ENCODE results near the gene FCHSD2. TPM values are rescaled to one million over a fixed set of nuclear protein-coding genes. Genes with fewer than 3 reads are reported as not detected.

Gene FCHSD2
- total RNA-seq, 6 experiments from 2014 or later: 10.8 to 25.9 (median 17.8) TPM

GRCh38 chr11:72848846-72849466 is 293.2 kb downstream of the FCHSD2 start:
- TF ChIP-seq CTCF (IDR thresholded peaks at IDR 0.05) (peak; percentile 47 to 66 (median 56)), POLR2A (IDR thresholded peaks at IDR 0.05) (no peak)
- DNase-seq: no peak
- no peaks in the 10 kb centered on the region for H3K27me3 ChIP-seq
- no peak overlapping the region for H3K27ac ChIP-seq
- H3K36me3 ChIP-seq: peaks cover 0 to 18% (median 0%) of the 10 kb centered on the region in 4 donors
- no peaks in the 10 kb centered on the region for H3K4me1 ChIP-seq
- no peak overlapping the region for H3K4me3 ChIP-seq
- WGBS (ENCODE audit: insufficient coverage, low coverage, low lambda C conversion rate, missing lambda C conversion rate): 58% methylated on average over 6 of the region's 6 CpGs
- intact Hi-C loops (cut with DNase I): no loop called here
- no peaks in the 10 kb centered on the region for H3K9me3 ChIP-seq
- ATAC-seq: peak; percentile 70 to 82 (median 78)

GRCh38 chr11:72844356-72844755 is 297.8 kb downstream of the FCHSD2 start:
- Histone ChIP-seq H3K4me3 (no peak overlapping the region), H3K27me3 (no peaks in the 10 kb centered on the region), H3K27ac (no peak overlapping the region), H3K4me1 (no peaks in the 10 kb centered on the region), H3K36me3 (peaks cover 0 to 50% (median 5%) of the 10 kb centered on the region in 4 donors), H3K9me3 (no peaks in the 10 kb centered on the region)
- 70% methylated on average over 2 of the region's 4 CpGs for WGBS (ENCODE audit: insufficient coverage, low coverage, low lambda C conversion rate, missing lambda C conversion rate)
- TF ChIP-seq CTCF (IDR thresholded peaks at IDR 0.05) (no peak), POLR2A (IDR thresholded peaks at IDR 0.05) (no peak)
- no peak for ATAC-seq
- no peak for DNase-seq
- intact Hi-C loops (cut with DNase I): no loop called here

- peaks cover 0 to 60% (median 9%) of the 10 kb centered on the region in 4 donors for H3K36me3 ChIP-seq
- H3K27ac ChIP-seq: no peak overlapping the region
- no peak overlapping the region for H3K4me3 ChIP-seq
- H3K4me1 ChIP-seq: no peaks in the 10 kb centered on the region
- ATAC-seq (no peak), DNase-seq (no peak)
- H3K27me3 ChIP-seq: no peaks in the 10 kb centered on the region
- TF ChIP-seq CTCF (IDR thresholded peaks at IDR 0.05) (no peak), POLR2A (IDR thresholded peaks at IDR 0.05) (no peak)
- intact Hi-C loops (cut with DNase I): no loop called here
- H3K9me3 ChIP-seq: no peaks in the 10 kb centered on the region
- 82% methylated on average over 8 of the region's 14 CpGs for WGBS (ENCODE audit: insufficient coverage, low coverage, low lambda C conversion rate, missing lambda C conversion rate)
These were observed 299.3 kb downstream of the FCHSD2 start for GRCh38 chr11:72842653-72843330.

- Histone ChIP-seq H3K9me3 (no peaks in the 10 kb centered on the region), H3K27ac (no peak overlapping the region), H3K36me3 (peaks cover 0 to 67% (median 12%) of the 10 kb centered on the region in 4 donors), H3K27me3 (no peaks in the 10 kb centered on the region), H3K4me1 (no peaks in the 10 kb centered on the region), H3K4me3 (no peak overlapping the region)
- no peak for ATAC-seq
- WGBS (ENCODE audit: insufficient coverage, low coverage, low lambda C conversion rate, missing lambda C conversion rate): 86% methylated on average over 5 of the region's 5 CpGs
- TF ChIP-seq POLR2A (IDR thresholded peaks at IDR 0.05) (no peak), CTCF (IDR thresholded peaks at IDR 0.05) (no peak)
- DNase-seq: no peak
- intact Hi-C loops (cut with DNase I): no loop called here
These were observed 300.0 kb downstream of the FCHSD2 start for GRCh38 chr11:72842126-72842525.
